SK-N-SH (cell line): ENCODE results near the gene AGBL4. TPM values are rescaled to one million over a fixed set of nuclear protein-coding genes. Genes with fewer than 3 reads are reported as not detected.

ENCODE experiments used
- CTCF ChIA-PET: fragments of 300-600, 350-600 bp; formaldehyde crosslinking; extraction: SDS; loops from one replicate; lab custom pipeline; 2021; lab: Yijun Ruan, JAX
- POLR2A ChIA-PET: fragments of 350-600 bp; sonication (Branson Sonifier 250); formaldehyde crosslinking; extraction: SDS; loops from one replicate; lab custom pipeline; 2020; ENCODE audit warnings: antibody characterized with exemption, inconsistent platforms; lab: Yijun Ruan, JAX
- DNase-seq: peaks from one replicate; pipeline ENCODE4 v3.0.0; 2012
- H2AFZ ChIP-seq: fragments of 200-600 bp; sonication (generic); 2 replicates; pipeline ENCODE4 v1.8.1; 2016; ENCODE audit warnings: antibody characterized with exemption, mild to moderate bottlenecking, low read depth
- H3F3A ChIP-seq: fragments of 200-600 bp; sonication (generic); replicated peaks from 2 replicates; pipeline ENCODE3; 2016; ENCODE audit warnings: antibody characterized with exemption, mild to moderate bottlenecking; ENCODE audit not compliant: insufficient read depth
- H3K27ac ChIP-seq, 2 experiments: fragments of 200-500 bp in 1 of 2; fragments of 200-600 bp in 1 of 2; sonication (Bioruptor generic) in 1 of 2; sonication (generic), shearing (Covaris generic) in 1 of 2; 2 replicates each; pipeline versions ENCODE4 v1.5.1 to v1.6.1; 2014 to 2016; ENCODE audit warnings: low read depth in 2 of 2, inconsistent platforms in 1 of 2, low read length in 1 of 2, mild to moderate bottlenecking in 1 of 2, mixed read lengths in 1 of 2
- H3K27me3 ChIP-seq: fragments of 200-600 bp; sonication (generic), shearing (Covaris generic); 2 replicates; pipeline ENCODE4 v1.6.1; 2016; ENCODE audit warnings: mixed run types; ENCODE audit not compliant: insufficient read depth
- H3K36me3 ChIP-seq, 2 experiments: fragments of 200-500 bp in 1 of 2; fragments of 200-600 bp in 1 of 2; sonication (Bioruptor generic) in 1 of 2; sonication (generic) in 1 of 2; replicated peaks in 1 of 2; 2 replicates each; pipeline versions ENCODE3 to v1.5.1; 2014 to 2016; ENCODE audit warnings: low read length in 1 of 2, mild to moderate bottlenecking in 1 of 2; ENCODE audit not compliant: insufficient read depth in 2 of 2, control insufficient read depth in 1 of 2
- H3K4me1 ChIP-seq, 2 experiments: fragments of 200-500 bp in 1 of 2; fragments of 200-600 bp in 1 of 2; sonication (Bioruptor generic) in 1 of 2; sonication (generic), shearing (Covaris generic) in 1 of 2; 2 replicates each; pipeline versions ENCODE4 v1.5.1 to v1.6.1; 2014 to 2016; ENCODE audit warnings: low read depth in 1 of 2, low read length in 1 of 2, mixed run types in 1 of 2; ENCODE audit not compliant: insufficient read depth in 2 of 2, control insufficient read depth in 1 of 2
- H3K4me2 ChIP-seq: fragments of 200-600 bp; sonication (generic), shearing (Covaris generic); 2 replicates; pipeline ENCODE4 v1.6.1; 2017; ENCODE audit warnings: mixed run types
- H3K4me3 ChIP-seq, 2 experiments: fragments of 200-500 bp in 1 of 2; fragments of 200-600 bp in 1 of 2; sonication (Bioruptor generic) in 1 of 2; sonication (generic), shearing (Covaris generic) in 1 of 2; 2 replicates each; pipeline versions ENCODE4 v1.5.1 to v1.8.1; 2014 to 2016; ENCODE audit warnings: low read depth in 2 of 2, inconsistent platforms in 1 of 2, low read length in 1 of 2, mild to moderate bottlenecking in 1 of 2, mixed read lengths in 1 of 2, moderate library complexity in 1 of 2
- H3K79me2 ChIP-seq: fragments of 200-600 bp; sonication (generic); 2 replicates; pipeline ENCODE4 v1.8.1; 2017; ENCODE audit warnings: mild to moderate bottlenecking; ENCODE audit not compliant: insufficient read depth
- H3K9ac ChIP-seq: fragments of 200-600 bp; sonication (generic); 2 replicates; pipeline ENCODE4 v1.6.1; 2017; ENCODE audit warnings: mixed run types
- H3K9me2 ChIP-seq: fragments of 200-600 bp; sonication (generic); 2 replicates; pipeline ENCODE4 v1.6.1; 2017; ENCODE audit warnings: mixed run types
- H3K9me3 ChIP-seq: fragments of 200-600 bp; sonication (generic); 2 replicates; pipeline ENCODE4 v1.6.1; 2017; ENCODE audit warnings: mixed run types, mild to moderate bottlenecking, moderate library complexity
- H4K20me1 ChIP-seq: fragments of 200-600 bp; sonication (generic); 2 replicates; pipeline ENCODE4 v1.6.1; 2017; ENCODE audit warnings: mild to moderate bottlenecking, mixed run types; ENCODE audit not compliant: insufficient read depth
- EP300 ChIP-seq, 2 experiments: IDR thresholded peaks; 2 replicates each; pipeline versions ENCODE4 v1.4.0 to v1.6.1; 2012; ENCODE audit warnings: borderline replicate concordance in 1 of 2, low read depth in 1 of 2, low read length in 1 of 2
- EZH2phosphoT487 ChIP-seq: fragments of 200-600 bp; sonication (generic); IDR thresholded peaks from 2 replicates; pipeline ENCODE4 v1.6.1; 2017; ENCODE audit warnings: low read depth, mixed run types, mild to moderate bottlenecking, antibody characterized with exemption, moderate library complexity, borderline replicate concordance
- FOSL2 ChIP-seq: IDR thresholded peaks from 2 replicates; pipeline ENCODE4 v1.4.0; 2012; ENCODE audit warnings: low read depth, mild to moderate bottlenecking, moderate library complexity, borderline replicate concordance
- FOXJ3 ChIP-seq: sonication (generic); formaldehyde crosslinking; IDR thresholded peaks from 2 replicates; pipeline ENCODE4 v1.5.1; 2020; ENCODE audit warnings: mild to moderate bottlenecking, missing genetic modification reagents
- GATA2 ChIP-seq: sonication (generic); formaldehyde crosslinking; IDR thresholded peaks from 2 replicates; pipeline ENCODE4 v1.5.0; 2020; ENCODE audit warnings: mild to moderate bottlenecking, missing genetic modification reagents
- NFIC ChIP-seq: IDR thresholded peaks from 2 replicates; pipeline ENCODE4 v1.4.0; 2012; ENCODE audit warnings: borderline replicate concordance
- POLR2AphosphoS5 ChIP-seq: IDR thresholded peaks from 2 replicates; pipeline ENCODE4 v1.6.1; 2012; ENCODE audit warnings: low read depth, low read length
- RCOR1 ChIP-seq: fragments of 150-350 bp; IDR thresholded peaks from 2 replicates; pipeline ENCODE4 v1.6.1; 2017; ENCODE audit warnings: antibody characterized with exemption, low read length
- RXRA ChIP-seq: IDR thresholded peaks from 2 replicates; pipeline ENCODE4 v1.4.0; 2012; ENCODE audit warnings: low read depth, mild to moderate bottlenecking, borderline replicate concordance
- SIN3A ChIP-seq: IDR thresholded peaks from 2 replicates; pipeline ENCODE4 v1.6.1; 2012; ENCODE audit warnings: low read depth, mild to moderate bottlenecking, low read length, moderate library complexity, borderline replicate concordance
- TCF12 ChIP-seq: IDR thresholded peaks from 2 replicates; pipeline ENCODE4 v1.4.0; 2012
- TEAD4 ChIP-seq: IDR thresholded peaks from 2 replicates; pipeline ENCODE4 v1.4.0; 2012; ENCODE audit warnings: mild to moderate bottlenecking, borderline replicate concordance; ENCODE audit not compliant: insufficient read depth
- WGBS: methylation state at CpG from one replicate; pipeline ENCODE4 v1.1.6; 2017; ENCODE audit warnings: low lambda C conversion rate; 5-methylcytosine and 5-hydroxymethylcytosine counted together
- polyA plus RNA-seq, 3 experiments: library from polyadenylated mRNA; depleted of rRNA; stranded (reverse); fragments of >200 nt; gene quantifications; 2 replicates each; pipeline ENCODE4 v1.2.3, GENCODE V29; 2012
- TF ChIP-seq, protein P1 (sequence below): fragments of 150-350 bp; IDR thresholded peaks from 2 replicates; pipeline ENCODE4 v1.6.1; 2017; ENCODE audit warnings: antibody characterized with exemption, low read length, low read depth, borderline replicate concordance
- TF ChIP-seq, protein P2 (sequence below): IDR thresholded peaks from 2 replicates; pipeline ENCODE4 v1.6.1; 2012; ENCODE audit warnings: mild to moderate bottlenecking, low read depth, low read length, moderate library complexity
- TF ChIP-seq, protein P3 (sequence below): IDR thresholded peaks from 2 replicates; pipeline ENCODE4 v1.4.0; 2012; ENCODE audit warnings: low read depth, borderline replicate concordance

AGBL4 gene
- polyA plus RNA-seq, 1 of the 3 experiments (the other 2 are of a cell fraction) = 0.07 TPM

DNA sequence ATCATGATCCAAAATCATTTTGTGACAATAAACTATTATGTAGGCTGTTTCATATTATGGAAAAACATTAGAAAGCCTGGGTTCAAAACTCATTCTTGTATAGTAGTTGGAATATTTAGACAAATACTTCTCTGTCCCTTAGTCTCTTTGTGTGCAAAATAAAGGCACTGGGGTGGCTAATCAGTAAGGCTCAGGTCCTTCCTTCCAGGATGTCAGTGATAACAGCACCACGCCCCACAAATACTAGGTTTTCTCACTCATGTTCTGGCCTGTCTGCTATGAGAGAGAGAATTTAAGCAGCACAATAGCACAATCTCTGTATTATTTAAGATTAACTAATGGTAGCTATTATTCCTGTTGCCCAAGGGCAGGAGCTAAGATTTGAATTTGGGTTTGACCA lies 788.8 kb downstream of the AGBL4 start:
- Histone ChIP-seq H4K20me1 (no peaks in the 10 kb centered on the region), H3K27me3 (no peaks in the 10 kb centered on the region), H3K9me3 (no peaks in the 10 kb centered on the region), H3K4me3 (no peak overlapping the region), H3K36me3 (no peaks in the 10 kb centered on the region), H3K4me2 (no peak overlapping the region), H3K4me1 (no peaks in the 10 kb centered on the region), H3K9ac (no peak overlapping the region), H2AFZ (no peak overlapping the region), H3K27ac (no peak overlapping the region), H3F3A (no peaks in the 10 kb centered on the region), H3K9me2 (no peaks in the 10 kb centered on the region), H3K79me2 (no peaks in the 10 kb centered on the region)
- CTCF ChIA-PET = no interaction called here
- 59% methylated on average over 1 of the region's 1 CpG for WGBS
- POLR2A ChIA-PET = no interaction called here
- no peak for TF ChIP-seq FOXJ3 (CRISPR knock-in tag)
- no peak for TF ChIP-seq NFIC
- TF ChIP-seq, protein P1, sequence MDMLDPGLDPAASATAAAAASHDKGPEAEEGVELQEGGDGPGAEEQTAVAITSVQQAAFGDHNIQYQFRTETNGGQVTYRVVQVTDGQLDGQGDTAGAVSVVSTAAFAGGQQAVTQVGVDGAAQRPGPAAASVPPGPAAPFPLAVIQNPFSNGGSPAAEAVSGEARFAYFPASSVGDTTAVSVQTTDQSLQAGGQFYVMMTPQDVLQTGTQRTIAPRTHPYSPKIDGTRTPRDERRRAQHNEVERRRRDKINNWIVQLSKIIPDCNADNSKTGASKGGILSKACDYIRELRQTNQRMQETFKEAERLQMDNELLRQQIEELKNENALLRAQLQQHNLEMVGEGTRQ = no peak
- TF ChIP-seq RXRA = no peak
- no peak for TF ChIP-seq SIN3A
- no peak for TF ChIP-seq TEAD4
- TF ChIP-seq TCF12 = no peak
- TF ChIP-seq EP300 (IDR thresholded peaks at IDR 0.05; ENCODE audit: borderline replicate concordance in 1 of 2, low read depth in 1 of 2, low read length in 1 of 2) = no peak
- no peak for TF ChIP-seq GATA2 (CRISPR knock-in tag)
- TF ChIP-seq, protein P2, sequence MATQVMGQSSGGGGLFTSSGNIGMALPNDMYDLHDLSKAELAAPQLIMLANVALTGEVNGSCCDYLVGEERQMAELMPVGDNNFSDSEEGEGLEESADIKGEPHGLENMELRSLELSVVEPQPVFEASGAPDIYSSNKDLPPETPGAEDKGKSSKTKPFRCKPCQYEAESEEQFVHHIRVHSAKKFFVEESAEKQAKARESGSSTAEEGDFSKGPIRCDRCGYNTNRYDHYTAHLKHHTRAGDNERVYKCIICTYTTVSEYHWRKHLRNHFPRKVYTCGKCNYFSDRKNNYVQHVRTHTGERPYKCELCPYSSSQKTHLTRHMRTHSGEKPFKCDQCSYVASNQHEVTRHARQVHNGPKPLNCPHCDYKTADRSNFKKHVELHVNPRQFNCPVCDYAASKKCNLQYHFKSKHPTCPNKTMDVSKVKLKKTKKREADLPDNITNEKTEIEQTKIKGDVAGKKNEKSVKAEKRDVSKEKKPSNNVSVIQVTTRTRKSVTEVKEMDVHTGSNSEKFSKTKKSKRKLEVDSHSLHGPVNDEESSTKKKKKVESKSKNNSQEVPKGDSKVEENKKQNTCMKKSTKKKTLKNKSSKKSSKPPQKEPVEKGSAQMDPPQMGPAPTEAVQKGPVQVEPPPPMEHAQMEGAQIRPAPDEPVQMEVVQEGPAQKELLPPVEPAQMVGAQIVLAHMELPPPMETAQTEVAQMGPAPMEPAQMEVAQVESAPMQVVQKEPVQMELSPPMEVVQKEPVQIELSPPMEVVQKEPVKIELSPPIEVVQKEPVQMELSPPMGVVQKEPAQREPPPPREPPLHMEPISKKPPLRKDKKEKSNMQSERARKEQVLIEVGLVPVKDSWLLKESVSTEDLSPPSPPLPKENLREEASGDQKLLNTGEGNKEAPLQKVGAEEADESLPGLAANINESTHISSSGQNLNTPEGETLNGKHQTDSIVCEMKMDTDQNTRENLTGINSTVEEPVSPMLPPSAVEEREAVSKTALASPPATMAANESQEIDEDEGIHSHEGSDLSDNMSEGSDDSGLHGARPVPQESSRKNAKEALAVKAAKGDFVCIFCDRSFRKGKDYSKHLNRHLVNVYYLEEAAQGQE = no peak
- no peak for TF ChIP-seq RCOR1
- TF ChIP-seq EZH2phosphoT487 = no peak
- TF ChIP-seq FOSL2 = no peak
- TF ChIP-seq, protein P3, sequence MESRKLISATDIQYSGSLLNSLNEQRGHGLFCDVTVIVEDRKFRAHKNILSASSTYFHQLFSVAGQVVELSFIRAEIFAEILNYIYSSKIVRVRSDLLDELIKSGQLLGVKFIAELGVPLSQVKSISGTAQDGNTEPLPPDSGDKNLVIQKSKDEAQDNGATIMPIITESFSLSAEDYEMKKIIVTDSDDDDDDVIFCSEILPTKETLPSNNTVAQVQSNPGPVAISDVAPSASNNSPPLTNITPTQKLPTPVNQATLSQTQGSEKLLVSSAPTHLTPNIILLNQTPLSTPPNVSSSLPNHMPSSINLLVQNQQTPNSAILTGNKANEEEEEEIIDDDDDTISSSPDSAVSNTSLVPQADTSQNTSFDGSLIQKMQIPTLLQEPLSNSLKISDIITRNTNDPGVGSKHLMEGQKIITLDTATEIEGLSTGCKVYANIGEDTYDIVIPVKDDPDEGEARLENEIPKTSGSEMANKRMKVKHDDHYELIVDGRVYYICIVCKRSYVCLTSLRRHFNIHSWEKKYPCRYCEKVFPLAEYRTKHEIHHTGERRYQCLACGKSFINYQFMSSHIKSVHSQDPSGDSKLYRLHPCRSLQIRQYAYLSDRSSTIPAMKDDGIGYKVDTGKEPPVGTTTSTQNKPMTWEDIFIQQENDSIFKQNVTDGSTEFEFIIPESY = no peak
- TF ChIP-seq POLR2AphosphoS5 = no peak
- no peak for DNase-seq
